HCT116 (cell line): Measurements from ENCODE around the gene TGFBR3. TPM values are rescaled to one million over a fixed set of nuclear protein-coding genes. Genes with fewer than 3 reads are reported as not detected.

Source experiments
- ATAC-seq: fragments of 200-7000 bp; cut with Tn5 transposase; 2 replicates; pipeline ENCODE4 v1.9.1; 2020; ENCODE audit warnings: mild to moderate bottlenecking, moderate library complexity
- BruUV-seq: library from RNA; stranded (reverse); fragments of 400-500 nt; replicated peaks from 2 replicates; lab custom pipeline; 2021; lab: Mats Ljungman, UMichigan
- CTCF ChIA-PET: fragments of 300-600 bp; sonication (Branson Sonifier 250); formaldehyde crosslinking; loops from one replicate; lab custom pipeline; 2021; ENCODE audit warnings: antibody characterized with exemption; lab: Charles Lee
- POLR2A ChIA-PET: fragments of 300-600, 350-600 bp; sonication (Branson Sonifier 250); formaldehyde crosslinking; loops from one replicate; lab custom pipeline; 2021; ENCODE audit warnings: antibody characterized with exemption; lab: Charles Lee
- RAD21 ChIA-PET, 2 experiments: fragments of 300-600 bp; sonication (Branson Sonifier 250); formaldehyde crosslinking; loops; one replicate each; lab custom pipeline; 2023; ENCODE audit warnings: low total read pairs in 2 of 2; ENCODE audit not compliant: uncharacterized antibody in 2 of 2, unreplicated experiment in 2 of 2, low non-redundant PET in 1 of 2; lab: Charles Lee
- DNase-seq: peaks from one replicate; pipeline ENCODE4 v3.0.0-alpha.2; 2010; ENCODE audit warnings: low read depth, low spot score
- H2AFZ ChIP-seq: fragments of 200-600 bp; shearing (Covaris generic), sonication (generic); 2 replicates; pipeline ENCODE4 v1.6.1; 2017; ENCODE audit warnings: low read depth, mixed run types, mixed read lengths, antibody characterized with exemption, low read length; ENCODE audit not compliant: poor library complexity, severe bottlenecking
- H3K27ac ChIP-seq: 2 replicates; pipeline ENCODE4 v1.5.1; 2012; ENCODE audit warnings: low read depth, low read length
- H3K27me3 ChIP-seq: fragments of 200-600 bp; sonication (generic); 2 replicates; pipeline ENCODE4 v1.6.1; 2016; ENCODE audit warnings: mixed run types, low read length, mixed read lengths; ENCODE audit not compliant: insufficient read depth
- H3K36me3 ChIP-seq, 2 experiments: fragments of 200-500 bp in 1 of 2; fragments of 200-600 bp in 1 of 2; sonication (Bioruptor generic) in 1 of 2; sonication (generic) in 1 of 2; 2 replicates each; pipeline versions ENCODE4 v1.5.1 to v1.6.1; 2014 to 2016; ENCODE audit warnings: low read length in 2 of 2, inconsistent platforms in 1 of 2, mixed read lengths in 1 of 2, mixed run types in 1 of 2; ENCODE audit not compliant: insufficient read depth in 2 of 2, control insufficient read depth in 1 of 2
- H3K4me1 ChIP-seq, 2 experiments: fragments of 200-600 bp in 1 of 2; sonication (generic) in 1 of 2; 2 replicates each; pipeline versions ENCODE4 v1.5.1 to v1.6.1; 2012 to 2017; ENCODE audit warnings: low read length in 2 of 2, inconsistent platforms in 1 of 2, mild to moderate bottlenecking in 1 of 2, mixed read lengths in 1 of 2, mixed run types in 1 of 2, moderate library complexity in 1 of 2; ENCODE audit not compliant: insufficient read depth in 2 of 2, control insufficient read depth in 1 of 2
- H3K4me2 ChIP-seq: fragments of 200-600 bp; sonication (generic); 2 replicates; pipeline ENCODE4 v1.6.1; 2017; ENCODE audit warnings: mixed run types, low read length, mixed read lengths
- H3K4me3 ChIP-seq, 2 experiments: fragments of 200-600 bp in 1 of 2; sonication (generic) in 1 of 2; replicated peaks in 1 of 2; 2 replicates each; pipeline ENCODE4 v1.5.1; 2011 to 2016; ENCODE audit warnings: low read length in 2 of 2, control low read depth in 1 of 2, low read depth in 1 of 2, mild to moderate bottlenecking in 1 of 2, mixed read lengths in 1 of 2, mixed run types in 1 of 2
- H3K79me2 ChIP-seq: fragments of 200-600 bp; sonication (generic); 2 replicates; pipeline ENCODE4 v1.6.1; 2017; ENCODE audit warnings: mild to moderate bottlenecking, mixed run types, low read length, moderate library complexity, mixed read lengths; ENCODE audit not compliant: insufficient read depth
- H3K9ac ChIP-seq: fragments of 200-600 bp; sonication (generic); 2 replicates; pipeline ENCODE4 v1.6.1; 2016; ENCODE audit warnings: low read length, mixed read lengths
- H3K9me2 ChIP-seq: fragments of 200-600 bp; sonication (generic), shearing (Covaris generic); 2 replicates; pipeline ENCODE4 v1.6.1; 2017; ENCODE audit warnings: mixed run types, mild to moderate bottlenecking, moderate library complexity; ENCODE audit not compliant: insufficient read depth
- H3K9me3 ChIP-seq, 2 experiments: fragments of 200-500 bp in 1 of 2; fragments of 200-600 bp in 1 of 2; sonication (Bioruptor generic) in 1 of 2; sonication (generic) in 1 of 2; 2 replicates each; pipeline ENCODE4 v1.6.1; 2014 to 2017; ENCODE audit warnings: low read length in 2 of 2, mixed read lengths in 2 of 2, inconsistent platforms in 1 of 2, low read depth in 1 of 2, mild to moderate bottlenecking in 1 of 2, mixed run types in 1 of 2, moderate library complexity in 1 of 2; ENCODE audit not compliant: control insufficient read depth in 1 of 2, insufficient read depth in 1 of 2
- H4K20me1 ChIP-seq: fragments of 200-600 bp; sonication (generic), shearing (Covaris generic); 2 replicates; pipeline ENCODE4 v1.6.1; 2017; ENCODE audit warnings: mixed run types, mild to moderate bottlenecking, moderate library complexity; ENCODE audit not compliant: insufficient read depth
- CEBPB ChIP-seq: IDR thresholded peaks from 2 replicates; pipeline ENCODE4 v1.6.1; 2012; ENCODE audit warnings: low read depth
- EGR1 ChIP-seq: IDR thresholded peaks from 2 replicates; pipeline ENCODE4 v1.6.1; 2012; ENCODE audit warnings: low read depth
- EZH2 ChIP-seq: fragments of 200-600 bp; sonication (generic); IDR thresholded peaks from 2 replicates; pipeline ENCODE4 v1.6.1; 2017; ENCODE audit warnings: antibody characterized with exemption, mixed run types
- EZH2phosphoT487 ChIP-seq: fragments of 200-600 bp; IDR thresholded peaks from 2 replicates; pipeline ENCODE4 v1.6.1; 2018; ENCODE audit warnings: antibody characterized with exemption, borderline replicate concordance
- POLR2A ChIP-seq: IDR thresholded peaks from 2 replicates; pipeline ENCODE4 v1.7.0; 2011; ENCODE audit warnings: borderline replicate concordance; ENCODE audit not compliant: insufficient read depth, insufficient read length; ENCODE audit errors: extremely low read depth
- RAD21 ChIP-seq: IDR thresholded peaks from 2 replicates; pipeline ENCODE4 v1.6.1; 2012; ENCODE audit warnings: low read depth, mild to moderate bottlenecking
- TCF7L2 ChIP-seq: IDR thresholded peaks from 2 replicates; pipeline ENCODE4 v1.7.0; 2011; ENCODE audit warnings: borderline replicate concordance, inconsistent platforms; ENCODE audit not compliant: insufficient read depth, insufficient read length; ENCODE audit errors: extremely low read depth
- intact Hi-C: fragments of 100-400 bp; cut with micrococcal nuclease; formaldehyde crosslinking; loops from 2 replicates; pipeline ENCODE4 v1.10.0; 2022
- total RNA-seq: library from RNA; stranded (reverse); gene quantifications from one replicate; pipeline ENCODE4 v1.2.1, GENCODE V29; 2021; ENCODE audit not compliant: unreplicated experiment
- TF ChIP-seq, protein P1 (sequence below), 3 experiments: fragments of 200-600 bp in 1 of 3; sonication (generic) in 1 of 3; IDR thresholded peaks in 2 of 3; conservative IDR thresholded peaks in 1 of 3; 2 replicates each; pipeline ENCODE4 v1.5.1; 2012 to 2017; ENCODE audit warnings: low read depth in 2 of 3, low read length in 2 of 3, antibody characterized with exemption in 1 of 3, borderline replicate concordance in 1 of 3, control low read depth in 1 of 3, mild to moderate bottlenecking in 1 of 3, mixed read lengths in 1 of 3, mixed run types in 1 of 3, moderate library complexity in 1 of 3; ENCODE audit not compliant: insufficient read depth in 1 of 3
- TF ChIP-seq, protein P2 (sequence below): IDR thresholded peaks from 2 replicates; pipeline ENCODE4 v1.6.1; 2012

Gene TGFBR3
- total RNA-seq, 1 experiment from 2014 or later: 7.1 TPM

DNA sequence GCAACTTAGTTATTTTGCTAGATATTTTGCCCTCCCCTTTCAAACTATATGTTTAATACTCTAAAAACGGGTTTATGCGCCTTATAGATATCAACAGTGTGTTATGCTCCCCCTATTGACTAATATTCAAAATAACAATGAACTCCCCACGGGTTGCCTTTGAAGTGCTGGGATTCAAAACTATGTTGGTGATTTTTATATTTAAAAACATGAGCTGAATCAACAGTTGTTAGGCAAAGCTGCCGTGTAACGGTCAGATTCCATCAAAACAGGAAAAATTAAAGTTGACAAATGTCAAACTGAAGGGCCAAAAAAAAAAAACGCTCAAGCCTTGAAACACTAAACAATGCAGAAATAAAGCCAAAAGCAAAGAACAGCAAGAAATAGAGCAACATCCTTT, 2.5 kb downstream of the TGFBR3 start:
- DNase-seq (no peak), ATAC-seq (no peak)
- H3K4me1 ChIP-seq: peaks cover 9 to 30% of the 10 kb centered on the region in 2 experiments; a peak in 3 of 4 replicates
- peak overlapping the region; percentile 2; the same call in 1 of the 2 replicates for H3K4me2 ChIP-seq
- TF ChIP-seq RAD21 (peak; percentile 60), TCF7L2 (peak; percentile 62), EZH2phosphoT487 (no peak), POLR2A (no peak), EZH2 (no peak)
- TF ChIP-seq, protein P1, sequence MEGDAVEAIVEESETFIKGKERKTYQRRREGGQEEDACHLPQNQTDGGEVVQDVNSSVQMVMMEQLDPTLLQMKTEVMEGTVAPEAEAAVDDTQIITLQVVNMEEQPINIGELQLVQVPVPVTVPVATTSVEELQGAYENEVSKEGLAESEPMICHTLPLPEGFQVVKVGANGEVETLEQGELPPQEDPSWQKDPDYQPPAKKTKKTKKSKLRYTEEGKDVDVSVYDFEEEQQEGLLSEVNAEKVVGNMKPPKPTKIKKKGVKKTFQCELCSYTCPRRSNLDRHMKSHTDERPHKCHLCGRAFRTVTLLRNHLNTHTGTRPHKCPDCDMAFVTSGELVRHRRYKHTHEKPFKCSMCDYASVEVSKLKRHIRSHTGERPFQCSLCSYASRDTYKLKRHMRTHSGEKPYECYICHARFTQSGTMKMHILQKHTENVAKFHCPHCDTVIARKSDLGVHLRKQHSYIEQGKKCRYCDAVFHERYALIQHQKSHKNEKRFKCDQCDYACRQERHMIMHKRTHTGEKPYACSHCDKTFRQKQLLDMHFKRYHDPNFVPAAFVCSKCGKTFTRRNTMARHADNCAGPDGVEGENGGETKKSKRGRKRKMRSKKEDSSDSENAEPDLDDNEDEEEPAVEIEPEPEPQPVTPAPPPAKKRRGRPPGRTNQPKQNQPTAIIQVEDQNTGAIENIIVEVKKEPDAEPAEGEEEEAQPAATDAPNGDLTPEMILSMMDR (IDR thresholded peaks at IDR 0.05 in 2 of 3, conservative IDR thresholded peaks at IDR 0.05 in 1 of 3; ENCODE audit: borderline replicate concordance in 1 of 3, insufficient read depth in 1 of 3, low read depth in 2 of 3, low read length in 2 of 3): peak; percentile 45 to 64 (median 46); a peak in 5 of 6 replicates
- H3K79me2 ChIP-seq: no peaks in the 10 kb centered on the region
- no TSS peak for BruUV-seq
- no peaks in the 10 kb centered on the region for H4K20me1 ChIP-seq
- ChIA-PET RAD21 (interaction anchor here in 1 of 2 experiments (0.7 kb wide), 1 partner anchor 88 kb away, joined by 3 read pairs; no protein-coding TSS in a partner anchor), CTCF (interaction anchor here (0.7 to 1.0 kb wide), 4 partner anchors 9 to 371 kb away, joined by 3 to 4 read pairs (median 3); no protein-coding TSS in a partner anchor), POLR2A (interaction anchor here (1.1 kb wide), 1 partner anchor 10 kb away, joined by 4 read pairs; no protein-coding TSS in a partner anchor)
- no peak overlapping the region for H3K4me3 ChIP-seq
- intact Hi-C loops: loop anchor here (10.0 kb wide), 1 partner anchor 149 kb away; no protein-coding TSS in a partner anchor
- no peak overlapping the region for H3K9ac ChIP-seq
- no peaks in the 10 kb centered on the region for H3K27me3 ChIP-seq
- H3K9me3 ChIP-seq: no peaks in the 10 kb centered on the region
- H3K9me2 ChIP-seq: no peaks in the 10 kb centered on the region
- H2AFZ ChIP-seq: no peak overlapping the region
- H3K27ac ChIP-seq: no peak overlapping the region
- H3K36me3 ChIP-seq: no peaks in the 10 kb centered on the region

DNA sequence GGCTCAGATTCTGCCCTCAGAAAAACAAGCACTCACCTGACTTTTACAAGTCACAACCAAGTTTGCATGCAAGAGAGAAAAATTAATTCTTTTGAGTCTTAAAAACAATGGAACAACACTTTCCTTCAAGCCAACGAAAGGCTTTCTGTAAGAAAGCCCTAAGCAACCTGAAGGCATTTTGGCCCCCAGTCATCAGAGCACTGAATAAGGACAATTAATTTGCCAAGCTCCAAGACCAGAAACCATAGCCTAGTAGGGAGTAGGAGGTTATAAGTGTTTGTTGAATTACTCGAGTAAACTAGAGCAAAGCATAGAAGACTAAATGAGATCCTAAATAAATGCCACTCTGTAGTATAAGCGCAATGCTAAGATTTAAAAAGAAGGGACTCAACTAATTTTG, 4.7 kb downstream of the TGFBR3 start:
- ChIA-PET CTCF (no interaction called here), POLR2A (no interaction called here), RAD21 (no interaction called here)
- H3K9ac ChIP-seq: no peak overlapping the region
- peaks cover 12 to 27% of the 10 kb centered on the region in 2 experiments; a peak in 3 of 4 replicates for H3K4me1 ChIP-seq
- H3K36me3 ChIP-seq: no peaks in the 10 kb centered on the region
- H3K4me2 ChIP-seq: no peak overlapping the region
- no peak overlapping the region for H3K4me3 ChIP-seq
- no peak for TF ChIP-seq EGR1
- no peak for TF ChIP-seq TCF7L2
- TF ChIP-seq, protein P2, sequence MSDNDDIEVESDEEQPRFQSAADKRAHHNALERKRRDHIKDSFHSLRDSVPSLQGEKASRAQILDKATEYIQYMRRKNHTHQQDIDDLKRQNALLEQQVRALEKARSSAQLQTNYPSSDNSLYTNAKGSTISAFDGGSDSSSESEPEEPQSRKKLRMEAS: no peak
- TF ChIP-seq CEBPB: no peak
- H3K27me3 ChIP-seq: no peaks in the 10 kb centered on the region
- no TSS peak for BruUV-seq
- no peaks in the 10 kb centered on the region for H3K9me3 ChIP-seq
- ATAC-seq: no peak
- no peaks in the 10 kb centered on the region for H4K20me1 ChIP-seq
- H3K9me2 ChIP-seq: no peaks in the 10 kb centered on the region
- no peak for DNase-seq
- no peaks in the 10 kb centered on the region for H3K79me2 ChIP-seq
- intact Hi-C loops: loop anchor here (10.0 kb wide), 1 partner anchor 146 kb away; no protein-coding TSS in a partner anchor
- no peak overlapping the region for H3K27ac ChIP-seq
- H2AFZ ChIP-seq: no peak overlapping the region
